K562 (cell line): Measurements from ENCODE around the gene SFTPB.

Source experiments
- GTF3C2 ChIP-seq: IDR thresholded peaks from 3 replicates; pipeline ENCODE4 v1.6.1; 2011; ENCODE audit warnings: borderline replicate concordance, mild to moderate bottlenecking, moderate library complexity; ENCODE audit not compliant: insufficient read length; ENCODE audit errors: extremely low read depth
- PKNOX1 ChIP-seq: fragments of 450-650 bp; IDR thresholded peaks from 2 replicates; pipeline ENCODE4 v1.6.1; 2016
- ZNF24 ChIP-seq: fragments of 450-650 bp; IDR thresholded peaks from 2 replicates; pipeline ENCODE4 v1.6.1; 2016

GRCh38 chr2:85717308-85718008 lies 49.5 kb upstream of the SFTPB start:
- no peak; the same call in 1 of the 2 replicates for TF ChIP-seq PKNOX1
- TF ChIP-seq GTF3C2 = no peak
- no peak for TF ChIP-seq ZNF24
